HCT116 (cell line): ENCODE data around the gene LSM12. TPM values are rescaled to one million over a fixed set of nuclear protein-coding genes. Genes with fewer than 3 reads are reported as not detected.

ENCODE experiments used
- ATAC-seq: fragments of 200-7000 bp; cut with Tn5 transposase; 2 replicates; pipeline ENCODE4 v1.9.1; 2020; ENCODE audit warnings: mild to moderate bottlenecking, moderate library complexity
- BruUV-seq: library from RNA; stranded (reverse); fragments of 400-500 nt; replicated peaks from 2 replicates; lab custom pipeline; 2021; lab: Mats Ljungman, UMichigan
- CTCF ChIA-PET: fragments of 300-600 bp; sonication (Branson Sonifier 250); formaldehyde crosslinking; loops from one replicate; lab custom pipeline; 2021; ENCODE audit warnings: antibody characterized with exemption; lab: Charles Lee
- POLR2A ChIA-PET: fragments of 300-600, 350-600 bp; sonication (Branson Sonifier 250); formaldehyde crosslinking; loops from one replicate; lab custom pipeline; 2021; ENCODE audit warnings: antibody characterized with exemption; lab: Charles Lee
- RAD21 ChIA-PET, 2 experiments: fragments of 300-600 bp; sonication (Branson Sonifier 250); formaldehyde crosslinking; loops; one replicate each; lab custom pipeline; 2023; ENCODE audit warnings: low total read pairs in 2 of 2; ENCODE audit not compliant: uncharacterized antibody in 2 of 2, unreplicated experiment in 2 of 2, low non-redundant PET in 1 of 2; lab: Charles Lee
- DNase-seq: peaks from one replicate; pipeline ENCODE4 v3.0.0-alpha.2; 2010; ENCODE audit warnings: low read depth, low spot score
- H2AFZ ChIP-seq: fragments of 200-600 bp; shearing (Covaris generic), sonication (generic); 2 replicates; pipeline ENCODE4 v1.6.1; 2017; ENCODE audit warnings: low read depth, mixed run types, mixed read lengths, antibody characterized with exemption, low read length; ENCODE audit not compliant: poor library complexity, severe bottlenecking
- H3K27ac ChIP-seq: 2 replicates; pipeline ENCODE4 v1.5.1; 2012; ENCODE audit warnings: low read depth, low read length
- H3K27me3 ChIP-seq: fragments of 200-600 bp; sonication (generic); 2 replicates; pipeline ENCODE4 v1.6.1; 2016; ENCODE audit warnings: mixed run types, low read length, mixed read lengths; ENCODE audit not compliant: insufficient read depth
- H3K36me3 ChIP-seq, 2 experiments: fragments of 200-500 bp in 1 of 2; fragments of 200-600 bp in 1 of 2; sonication (Bioruptor generic) in 1 of 2; sonication (generic) in 1 of 2; 2 replicates each; pipeline versions ENCODE4 v1.5.1 to v1.6.1; 2014 to 2016; ENCODE audit warnings: low read length in 2 of 2, inconsistent platforms in 1 of 2, mixed read lengths in 1 of 2, mixed run types in 1 of 2; ENCODE audit not compliant: insufficient read depth in 2 of 2, control insufficient read depth in 1 of 2
- H3K4me1 ChIP-seq, 2 experiments: fragments of 200-600 bp in 1 of 2; sonication (generic) in 1 of 2; 2 replicates each; pipeline versions ENCODE4 v1.5.1 to v1.6.1; 2012 to 2017; ENCODE audit warnings: low read length in 2 of 2, inconsistent platforms in 1 of 2, mild to moderate bottlenecking in 1 of 2, mixed read lengths in 1 of 2, mixed run types in 1 of 2, moderate library complexity in 1 of 2; ENCODE audit not compliant: insufficient read depth in 2 of 2, control insufficient read depth in 1 of 2
- H3K4me2 ChIP-seq: fragments of 200-600 bp; sonication (generic); 2 replicates; pipeline ENCODE4 v1.6.1; 2017; ENCODE audit warnings: mixed run types, low read length, mixed read lengths
- H3K4me3 ChIP-seq, 2 experiments: fragments of 200-600 bp in 1 of 2; sonication (generic) in 1 of 2; replicated peaks in 1 of 2; 2 replicates each; pipeline ENCODE4 v1.5.1; 2011 to 2016; ENCODE audit warnings: low read length in 2 of 2, control low read depth in 1 of 2, low read depth in 1 of 2, mild to moderate bottlenecking in 1 of 2, mixed read lengths in 1 of 2, mixed run types in 1 of 2
- H3K79me2 ChIP-seq: fragments of 200-600 bp; sonication (generic); 2 replicates; pipeline ENCODE4 v1.6.1; 2017; ENCODE audit warnings: mild to moderate bottlenecking, mixed run types, low read length, moderate library complexity, mixed read lengths; ENCODE audit not compliant: insufficient read depth
- H3K9ac ChIP-seq: fragments of 200-600 bp; sonication (generic); 2 replicates; pipeline ENCODE4 v1.6.1; 2016; ENCODE audit warnings: low read length, mixed read lengths
- H3K9me2 ChIP-seq: fragments of 200-600 bp; sonication (generic), shearing (Covaris generic); 2 replicates; pipeline ENCODE4 v1.6.1; 2017; ENCODE audit warnings: mixed run types, mild to moderate bottlenecking, moderate library complexity; ENCODE audit not compliant: insufficient read depth
- H3K9me3 ChIP-seq, 2 experiments: fragments of 200-500 bp in 1 of 2; fragments of 200-600 bp in 1 of 2; sonication (Bioruptor generic) in 1 of 2; sonication (generic) in 1 of 2; 2 replicates each; pipeline ENCODE4 v1.6.1; 2014 to 2017; ENCODE audit warnings: low read length in 2 of 2, mixed read lengths in 2 of 2, inconsistent platforms in 1 of 2, low read depth in 1 of 2, mild to moderate bottlenecking in 1 of 2, mixed run types in 1 of 2, moderate library complexity in 1 of 2; ENCODE audit not compliant: control insufficient read depth in 1 of 2, insufficient read depth in 1 of 2
- H4K20me1 ChIP-seq: fragments of 200-600 bp; sonication (generic), shearing (Covaris generic); 2 replicates; pipeline ENCODE4 v1.6.1; 2017; ENCODE audit warnings: mixed run types, mild to moderate bottlenecking, moderate library complexity; ENCODE audit not compliant: insufficient read depth
- EGR1 ChIP-seq: IDR thresholded peaks from 2 replicates; pipeline ENCODE4 v1.6.1; 2012; ENCODE audit warnings: low read depth
- POLR2AphosphoS5 ChIP-seq: IDR thresholded peaks from 2 replicates; pipeline ENCODE4 v1.6.1; 2011; ENCODE audit warnings: mild to moderate bottlenecking, low read depth, low read length, moderate library complexity
- SP1 ChIP-seq: IDR thresholded peaks from 2 replicates; pipeline ENCODE4 v1.6.1; 2012; ENCODE audit warnings: low read depth
- SRF ChIP-seq: IDR thresholded peaks from 2 replicates; pipeline ENCODE4 v1.6.1; 2012; ENCODE audit warnings: low read depth
- YY1 ChIP-seq: IDR thresholded peaks from 2 replicates; pipeline ENCODE4 v1.6.1; 2011; ENCODE audit warnings: low read length, low read depth, moderate library complexity, mild to moderate bottlenecking; ENCODE audit not compliant: insufficient replicate concordance; ENCODE audit errors: extremely low read depth
- intact Hi-C: fragments of 100-400 bp; cut with micrococcal nuclease; formaldehyde crosslinking; loops from 2 replicates; pipeline ENCODE4 v1.10.0; 2022
- total RNA-seq: library from RNA; stranded (reverse); gene quantifications from one replicate; pipeline ENCODE4 v1.2.1, GENCODE V29; 2021; ENCODE audit not compliant: unreplicated experiment
- TF ChIP-seq, protein P1 (sequence below): IDR thresholded peaks from 2 replicates; pipeline ENCODE4 v1.6.1; 2012
- TF ChIP-seq, protein P2 (sequence below), 3 experiments: fragments of 200-600 bp in 1 of 3; sonication (generic) in 1 of 3; IDR thresholded peaks in 2 of 3; conservative IDR thresholded peaks in 1 of 3; 2 replicates each; pipeline ENCODE4 v1.5.1; 2012 to 2017; ENCODE audit warnings: low read depth in 2 of 3, low read length in 2 of 3, antibody characterized with exemption in 1 of 3, borderline replicate concordance in 1 of 3, control low read depth in 1 of 3, mild to moderate bottlenecking in 1 of 3, mixed read lengths in 1 of 3, mixed run types in 1 of 3, moderate library complexity in 1 of 3; ENCODE audit not compliant: insufficient read depth in 1 of 3
- TF ChIP-seq, protein P3 (sequence below): IDR thresholded peaks from 2 replicates; pipeline ENCODE4 v1.6.1; 2011; ENCODE audit warnings: mild to moderate bottlenecking, low read length, moderate library complexity; ENCODE audit not compliant: insufficient replicate concordance; ENCODE audit errors: extremely low read depth
- TF ChIP-seq, protein P4 (sequence below): IDR thresholded peaks from 2 replicates; pipeline ENCODE4 v1.6.1; 2012; ENCODE audit warnings: low read depth

LSM12 gene
- total RNA-seq, 1 experiment from 2014 or later: 99.6 TPM

DNA sequence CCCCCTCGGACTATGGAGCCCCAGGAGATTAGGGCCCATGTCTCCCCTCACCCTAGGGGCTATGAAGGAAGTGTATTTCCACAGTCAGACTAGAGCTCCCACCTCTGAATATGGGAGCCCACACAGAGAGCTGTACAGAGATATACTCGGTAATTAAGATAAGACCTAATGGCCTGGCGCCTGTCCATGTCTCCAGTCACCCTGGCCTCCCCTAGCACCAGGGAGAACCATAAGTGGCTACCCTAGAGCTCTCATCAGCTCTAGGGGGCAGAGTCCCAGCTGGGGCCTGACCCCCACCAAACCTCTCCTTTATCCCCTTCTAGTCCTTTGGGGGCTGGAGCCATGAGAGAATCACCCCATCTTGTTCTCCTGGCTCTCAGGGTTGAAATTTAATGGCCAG is 54.1 kb downstream of the LSM12 start:
- DNase-seq: no peak
- H3K79me2 ChIP-seq: peaks cover 42% of the 10 kb centered on the region
- intact Hi-C loops: no loop called here
- H4K20me1 ChIP-seq: no peaks in the 10 kb centered on the region
- H3K36me3 ChIP-seq: peaks cover 10 to 19% of the 10 kb centered on the region in 2 experiments; a peak in 3 of 4 replicates
- peaks cover 29 to 51% of the 10 kb centered on the region in 2 experiments for H3K4me1 ChIP-seq
- no peaks in the 10 kb centered on the region for H3K27me3 ChIP-seq
- ChIA-PET CTCF (interaction anchor here (1.5 kb wide), 1 partner anchor 69 kb away, joined by 9 read pairs; no protein-coding TSS in a partner anchor), RAD21 (no interaction called here), POLR2A (no interaction called here)
- no peak overlapping the region for H3K4me2 ChIP-seq
- TF ChIP-seq, protein P1, sequence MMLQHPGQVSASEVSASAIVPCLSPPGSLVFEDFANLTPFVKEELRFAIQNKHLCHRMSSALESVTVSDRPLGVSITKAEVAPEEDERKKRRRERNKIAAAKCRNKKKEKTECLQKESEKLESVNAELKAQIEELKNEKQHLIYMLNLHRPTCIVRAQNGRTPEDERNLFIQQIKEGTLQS: no peak
- TF ChIP-seq EGR1: no peak
- TF ChIP-seq, protein P2, sequence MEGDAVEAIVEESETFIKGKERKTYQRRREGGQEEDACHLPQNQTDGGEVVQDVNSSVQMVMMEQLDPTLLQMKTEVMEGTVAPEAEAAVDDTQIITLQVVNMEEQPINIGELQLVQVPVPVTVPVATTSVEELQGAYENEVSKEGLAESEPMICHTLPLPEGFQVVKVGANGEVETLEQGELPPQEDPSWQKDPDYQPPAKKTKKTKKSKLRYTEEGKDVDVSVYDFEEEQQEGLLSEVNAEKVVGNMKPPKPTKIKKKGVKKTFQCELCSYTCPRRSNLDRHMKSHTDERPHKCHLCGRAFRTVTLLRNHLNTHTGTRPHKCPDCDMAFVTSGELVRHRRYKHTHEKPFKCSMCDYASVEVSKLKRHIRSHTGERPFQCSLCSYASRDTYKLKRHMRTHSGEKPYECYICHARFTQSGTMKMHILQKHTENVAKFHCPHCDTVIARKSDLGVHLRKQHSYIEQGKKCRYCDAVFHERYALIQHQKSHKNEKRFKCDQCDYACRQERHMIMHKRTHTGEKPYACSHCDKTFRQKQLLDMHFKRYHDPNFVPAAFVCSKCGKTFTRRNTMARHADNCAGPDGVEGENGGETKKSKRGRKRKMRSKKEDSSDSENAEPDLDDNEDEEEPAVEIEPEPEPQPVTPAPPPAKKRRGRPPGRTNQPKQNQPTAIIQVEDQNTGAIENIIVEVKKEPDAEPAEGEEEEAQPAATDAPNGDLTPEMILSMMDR (IDR thresholded peaks at IDR 0.05 in 2 of 3, conservative IDR thresholded peaks at IDR 0.05 in 1 of 3; ENCODE audit: borderline replicate concordance in 1 of 3, insufficient read depth in 1 of 3, low read depth in 2 of 3, low read length in 2 of 3): no peak
- TF ChIP-seq SRF: no peak
- no peak overlapping the region; the same call in 1 of the 2 replicates for H3K27ac ChIP-seq
- H3K9me2 ChIP-seq: no peaks in the 10 kb centered on the region
- no peak for ATAC-seq
- no TSS peak for BruUV-seq
- H3K9me3 ChIP-seq: no peaks in the 10 kb centered on the region
- no peak overlapping the region for H2AFZ ChIP-seq
- no peak overlapping the region for H3K4me3 ChIP-seq
- H3K9ac ChIP-seq: no peak overlapping the region

DNA sequence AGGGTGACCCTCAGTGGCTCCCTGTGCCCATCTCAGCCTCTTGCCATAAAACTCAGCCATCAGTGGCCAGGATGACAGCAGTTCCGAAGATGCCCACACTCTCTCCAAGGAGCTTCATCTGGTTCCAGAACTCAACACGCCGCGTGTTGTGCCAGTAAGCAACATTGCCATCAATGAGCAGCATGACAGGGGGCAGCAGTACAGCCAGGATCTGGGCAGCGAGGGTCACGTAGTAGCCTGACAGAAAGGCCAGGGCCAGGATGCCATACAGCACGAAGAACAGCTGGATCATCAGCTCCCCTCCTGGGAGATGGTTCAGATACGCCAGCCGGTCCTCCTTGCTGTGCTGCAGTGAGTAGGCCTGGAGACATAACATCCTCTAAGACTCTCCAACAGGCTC is 54.6 kb downstream of the LSM12 start:
- ChIA-PET CTCF (interaction anchor here (1.5 kb wide), 1 partner anchor 68 kb away, joined by 9 read pairs; no protein-coding TSS in a partner anchor), POLR2A (interaction anchor here (0.8 kb wide), 1 partner anchor 55 kb away, joined by 3 read pairs; the partner anchor contains the start of gene LSM12), RAD21 (no interaction called here)
- intact Hi-C loops: no loop called here
- no peak overlapping the region for H2AFZ ChIP-seq
- H4K20me1 ChIP-seq: no peaks in the 10 kb centered on the region
- peaks cover 10 to 21% of the 10 kb centered on the region in 2 experiments; a peak in 3 of 4 replicates for H3K36me3 ChIP-seq
- BruUV-seq: no TSS peak
- H3K27ac ChIP-seq: no peak overlapping the region
- peaks cover 33 to 56% of the 10 kb centered on the region in 2 experiments for H3K4me1 ChIP-seq
- no peak for DNase-seq
- no peaks in the 10 kb centered on the region for H3K9me3 ChIP-seq
- H3K4me3 ChIP-seq: no peak overlapping the region
- H3K9ac ChIP-seq: no peak overlapping the region
- H3K27me3 ChIP-seq: no peaks in the 10 kb centered on the region
- ATAC-seq: no peak
- peaks cover 47% of the 10 kb centered on the region for H3K79me2 ChIP-seq
- H3K4me2 ChIP-seq: no peak overlapping the region
- no peaks in the 10 kb centered on the region for H3K9me2 ChIP-seq
- TF ChIP-seq, protein P3, sequence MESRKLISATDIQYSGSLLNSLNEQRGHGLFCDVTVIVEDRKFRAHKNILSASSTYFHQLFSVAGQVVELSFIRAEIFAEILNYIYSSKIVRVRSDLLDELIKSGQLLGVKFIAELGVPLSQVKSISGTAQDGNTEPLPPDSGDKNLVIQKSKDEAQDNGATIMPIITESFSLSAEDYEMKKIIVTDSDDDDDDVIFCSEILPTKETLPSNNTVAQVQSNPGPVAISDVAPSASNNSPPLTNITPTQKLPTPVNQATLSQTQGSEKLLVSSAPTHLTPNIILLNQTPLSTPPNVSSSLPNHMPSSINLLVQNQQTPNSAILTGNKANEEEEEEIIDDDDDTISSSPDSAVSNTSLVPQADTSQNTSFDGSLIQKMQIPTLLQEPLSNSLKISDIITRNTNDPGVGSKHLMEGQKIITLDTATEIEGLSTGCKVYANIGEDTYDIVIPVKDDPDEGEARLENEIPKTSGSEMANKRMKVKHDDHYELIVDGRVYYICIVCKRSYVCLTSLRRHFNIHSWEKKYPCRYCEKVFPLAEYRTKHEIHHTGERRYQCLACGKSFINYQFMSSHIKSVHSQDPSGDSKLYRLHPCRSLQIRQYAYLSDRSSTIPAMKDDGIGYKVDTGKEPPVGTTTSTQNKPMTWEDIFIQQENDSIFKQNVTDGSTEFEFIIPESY: no peak
- TF ChIP-seq YY1: no peak
- no peak for TF ChIP-seq SP1
- TF ChIP-seq SRF: no peak
- TF ChIP-seq POLR2AphosphoS5: no peak
- TF ChIP-seq, protein P4, sequence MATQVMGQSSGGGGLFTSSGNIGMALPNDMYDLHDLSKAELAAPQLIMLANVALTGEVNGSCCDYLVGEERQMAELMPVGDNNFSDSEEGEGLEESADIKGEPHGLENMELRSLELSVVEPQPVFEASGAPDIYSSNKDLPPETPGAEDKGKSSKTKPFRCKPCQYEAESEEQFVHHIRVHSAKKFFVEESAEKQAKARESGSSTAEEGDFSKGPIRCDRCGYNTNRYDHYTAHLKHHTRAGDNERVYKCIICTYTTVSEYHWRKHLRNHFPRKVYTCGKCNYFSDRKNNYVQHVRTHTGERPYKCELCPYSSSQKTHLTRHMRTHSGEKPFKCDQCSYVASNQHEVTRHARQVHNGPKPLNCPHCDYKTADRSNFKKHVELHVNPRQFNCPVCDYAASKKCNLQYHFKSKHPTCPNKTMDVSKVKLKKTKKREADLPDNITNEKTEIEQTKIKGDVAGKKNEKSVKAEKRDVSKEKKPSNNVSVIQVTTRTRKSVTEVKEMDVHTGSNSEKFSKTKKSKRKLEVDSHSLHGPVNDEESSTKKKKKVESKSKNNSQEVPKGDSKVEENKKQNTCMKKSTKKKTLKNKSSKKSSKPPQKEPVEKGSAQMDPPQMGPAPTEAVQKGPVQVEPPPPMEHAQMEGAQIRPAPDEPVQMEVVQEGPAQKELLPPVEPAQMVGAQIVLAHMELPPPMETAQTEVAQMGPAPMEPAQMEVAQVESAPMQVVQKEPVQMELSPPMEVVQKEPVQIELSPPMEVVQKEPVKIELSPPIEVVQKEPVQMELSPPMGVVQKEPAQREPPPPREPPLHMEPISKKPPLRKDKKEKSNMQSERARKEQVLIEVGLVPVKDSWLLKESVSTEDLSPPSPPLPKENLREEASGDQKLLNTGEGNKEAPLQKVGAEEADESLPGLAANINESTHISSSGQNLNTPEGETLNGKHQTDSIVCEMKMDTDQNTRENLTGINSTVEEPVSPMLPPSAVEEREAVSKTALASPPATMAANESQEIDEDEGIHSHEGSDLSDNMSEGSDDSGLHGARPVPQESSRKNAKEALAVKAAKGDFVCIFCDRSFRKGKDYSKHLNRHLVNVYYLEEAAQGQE: no peak
